HUES6 (cell line): ENCODE results near the gene ZC3H18.
"Not testable (repeated sequence)": the region's sequence is repeated elsewhere in the genome, so short reads cannot be mapped to it uniquely, and the experiment has no call there.

Experiments
- H3K27ac ChIP-seq: 2 replicates; pipeline ENCODE4 v1.7.0; 2013; ENCODE audit warnings: low read depth, mild to moderate bottlenecking, low read length, inconsistent platforms
- H3K27me3 ChIP-seq: 2 replicates; pipeline ENCODE4 v1.6.1; 2013; ENCODE audit warnings: low read length; ENCODE audit not compliant: control insufficient read depth, insufficient read depth
- H3K36me3 ChIP-seq: 2 replicates; pipeline ENCODE4 v1.6.1; 2013; ENCODE audit warnings: low read length; ENCODE audit not compliant: control insufficient read depth, insufficient read depth
- H3K4me1 ChIP-seq: 2 replicates; pipeline ENCODE4 v1.6.1; 2013; ENCODE audit warnings: low read length; ENCODE audit not compliant: control insufficient read depth, insufficient read depth
- H3K4me3 ChIP-seq: 2 replicates; pipeline ENCODE4 v1.5.1; 2013; ENCODE audit warnings: low read depth, low read length
- H3K9ac ChIP-seq: one replicate; pipeline ENCODE4 v1.6.1; 2013; ENCODE audit warnings: mild to moderate bottlenecking, low read length
- H3K9me3 ChIP-seq: 2 replicates; pipeline ENCODE4 v1.6.1; 2013; ENCODE audit warnings: low read depth, low read length; ENCODE audit not compliant: control insufficient read depth, insufficient read depth

The ZC3H18 gene

GRCh38 chr16:88662843-88663606 lies 92.8 kb downstream of the ZC3H18 start, which contains the start of gene MVD:
MVD (minus strand) TSS chr16:88663091; CDS start chr16:88663080, 11 bp downstream.
- H3K4me3 ChIP-seq = peak within 1 kb of the TSS; percentile 90
- H3K9me3 ChIP-seq = no peaks in the 10 kb centered on the region
- H3K4me1 ChIP-seq = no peaks in the 10 kb centered on the region; the same call in 1 of the 2 replicates

GRCh38 chr16:88665148-88665547 lies 94.9 kb downstream of the ZC3H18 start:
- H3K4me3 ChIP-seq = no peak overlapping the region
- H3K27me3 ChIP-seq = no peaks in the 10 kb centered on the region
- H3K36me3 ChIP-seq = peaks cover 7% of the 10 kb centered on the region
- no peaks in the 10 kb centered on the region for H3K9me3 ChIP-seq
- H3K9ac ChIP-seq = no peak overlapping the region
- H3K4me1 ChIP-seq = no peaks in the 10 kb centered on the region; the same call in 1 of the 2 replicates
- H3K27ac ChIP-seq = no peak overlapping the region

More at GRCh38 chr16:88662843-88663606, 92.8 kb downstream of the ZC3H18 start, which contains the start of gene MVD:
- H3K36me3 ChIP-seq = peaks cover 11% of the 10 kb centered on the region
- peak within 1 kb of the TSS; percentile 63; the same call in 1 of the 2 replicates for H3K27ac ChIP-seq
- peak within 1 kb of the TSS; percentile 83 for H3K9ac ChIP-seq
- H3K27me3 ChIP-seq = no peaks in the 10 kb centered on the region

GRCh38 chr16:88665570-88665969 lies 95.4 kb downstream of the ZC3H18 start:
- no peak overlapping the region for H3K9ac ChIP-seq
- no peak overlapping the region for H3K27ac ChIP-seq
- H3K27me3 ChIP-seq = no peaks in the 10 kb centered on the region
- H3K36me3 ChIP-seq = peaks cover 7% of the 10 kb centered on the region
- no peak overlapping the region for H3K4me3 ChIP-seq
- H3K9me3 ChIP-seq = no peaks in the 10 kb centered on the region
- H3K4me1 ChIP-seq = no peaks in the 10 kb centered on the region; the same call in 1 of the 2 replicates

- Histone ChIP-seq H3K27me3 (no peaks in the 10 kb centered on the region), H3K4me3 (no peak overlapping the region), H3K27ac (no peak overlapping the region), H3K9ac (no peak overlapping the region), H3K4me1 (0 out of 2 replicates have a peak, but pooled peaks cover 2% of the 10 kb centered on the region), H3K9me3 (no peaks in the 10 kb centered on the region), H3K36me3 (peaks cover 7% of the 10 kb centered on the region)
Observed at GRCh38 chr16:88667461-88667860, 97.3 kb downstream of the ZC3H18 start.

- not testable (repeated sequence) for H3K4me1 ChIP-seq, H3K9ac ChIP-seq, H3K9me3 ChIP-seq, H3K4me3 ChIP-seq, H3K27me3 ChIP-seq, H3K27ac ChIP-seq
- peaks cover 15% of the 10 kb centered on the region for H3K36me3 ChIP-seq
Observed at GRCh38 chr16:88669493-88669892, 99.3 kb downstream of the ZC3H18 start.

- Histone ChIP-seq H3K36me3 (peaks cover 14% of the 10 kb centered on the region), H3K9ac (no peak overlapping the region), H3K9me3 (no peaks in the 10 kb centered on the region), H3K27ac (no peak overlapping the region), H3K4me1 (0 out of 2 replicates have a peak, but pooled peaks cover 4% of the 10 kb centered on the region), H3K4me3 (no peak overlapping the region), H3K27me3 (no peaks in the 10 kb centered on the region)
Observed at GRCh38 chr16:88669980-88670379, 99.8 kb downstream of the ZC3H18 start.

GRCh38 chr16:88671806-88672205 lies 101.6 kb downstream of the ZC3H18 start:
- Histone ChIP-seq H3K27me3 (no peaks in the 10 kb centered on the region), H3K36me3 (peaks cover 11% of the 10 kb centered on the region; the same call in 1 of the 2 replicates), H3K27ac (no peak overlapping the region), H3K4me3 (no peak overlapping the region), H3K9ac (no peak overlapping the region), H3K9me3 (no peaks in the 10 kb centered on the region), H3K4me1 (0 out of 2 replicates have a peak, but pooled peaks cover 4% of the 10 kb centered on the region)

- Histone ChIP-seq H3K9ac (no peak overlapping the region), H3K27ac (no peak overlapping the region), H3K9me3 (no peaks in the 10 kb centered on the region), H3K4me3 (no peak overlapping the region), H3K27me3 (no peaks in the 10 kb centered on the region), H3K4me1 (0 out of 2 replicates have a peak, but pooled peaks cover 4% of the 10 kb centered on the region), H3K36me3 (peaks cover 11% of the 10 kb centered on the region; the same call in 1 of the 2 replicates)
Observed at GRCh38 chr16:88672776-88673175, 102.6 kb downstream of the ZC3H18 start.

- Histone ChIP-seq H3K36me3 (peaks cover 11% of the 10 kb centered on the region; the same call in 1 of the 2 replicates), H3K27ac (no peak overlapping the region), H3K27me3 (no peaks in the 10 kb centered on the region), H3K9ac (no peak overlapping the region), H3K4me3 (no peak overlapping the region), H3K4me1 (0 out of 2 replicates have a peak, but pooled peaks cover 4% of the 10 kb centered on the region), H3K9me3 (no peaks in the 10 kb centered on the region)
Observed at GRCh38 chr16:88673716-88674379, 103.6 kb downstream of the ZC3H18 start.

- H3K36me3 ChIP-seq = peaks cover 11% of the 10 kb centered on the region; the same call in 1 of the 2 replicates
- H3K9ac ChIP-seq = no peak overlapping the region
- H3K4me3 ChIP-seq = no peak overlapping the region
- no peak overlapping the region for H3K27ac ChIP-seq
- H3K4me1 ChIP-seq = peaks cover 7% of the 10 kb centered on the region; the same call in 1 of the 2 replicates
- no peaks in the 10 kb centered on the region; the same call in 1 of the 2 replicates for H3K27me3 ChIP-seq
- no peaks in the 10 kb centered on the region for H3K9me3 ChIP-seq
Observed at GRCh38 chr16:88676502-88677242, 106.5 kb downstream of the ZC3H18 start.
